Adrenal gland (tissue), 5 donors: ENCODE results near the gene CTDSPL.

Experiments used
- POLR2A ChIP-seq, 2 donors: fragments of 450-650 bp; IDR thresholded peaks; one replicate each; pipeline ENCODE4 v1.6.1; 2017; ENCODE audit warnings: antibody characterized with exemption in 2 of 2, mild to moderate bottlenecking in 2 of 2, moderate library complexity in 1 of 2
- TF ChIP-seq, protein P1 (sequence below), 6 experiments: fragments of 450-650 bp in 4 of 6; fragments of 200-600 bp in 2 of 6; sonication (generic) in 1 of 6; IDR thresholded peaks; 1 replicate in 5 of 6; 2 replicates in 1 of 6; pipeline versions ENCODE4 v1.5.1 to v1.8.0; 2016 to 2021; ENCODE audit warnings: antibody characterized with exemption in 6 of 6, mild to moderate bottlenecking in 2 of 6, moderate library complexity in 1 of 6
- donor health status: DM: no; HTN: no; CAD: no.

DNA sequence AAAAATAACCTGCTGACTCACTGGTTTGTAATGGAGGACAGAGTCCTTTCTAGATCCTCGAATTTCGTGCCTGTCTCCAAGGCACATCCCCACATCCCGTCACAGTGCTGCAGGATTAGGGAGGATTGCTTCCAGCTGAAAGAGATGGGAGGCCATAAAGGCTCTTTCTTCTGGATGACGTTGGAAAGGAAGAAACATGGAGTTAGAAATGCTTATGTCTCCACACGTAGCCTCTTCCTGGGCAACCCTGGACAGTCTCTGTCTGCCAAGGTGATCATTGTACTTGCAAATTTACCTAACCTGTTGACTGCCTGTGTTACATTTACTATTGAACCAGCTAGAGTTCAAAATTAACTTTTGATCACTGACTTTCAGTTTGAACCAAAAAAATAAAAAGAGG is 101.3 kb downstream of the CTDSPL start:
- TF ChIP-seq POLR2A (IDR thresholded peaks at IDR 0.05): no peak
- TF ChIP-seq, protein P1, sequence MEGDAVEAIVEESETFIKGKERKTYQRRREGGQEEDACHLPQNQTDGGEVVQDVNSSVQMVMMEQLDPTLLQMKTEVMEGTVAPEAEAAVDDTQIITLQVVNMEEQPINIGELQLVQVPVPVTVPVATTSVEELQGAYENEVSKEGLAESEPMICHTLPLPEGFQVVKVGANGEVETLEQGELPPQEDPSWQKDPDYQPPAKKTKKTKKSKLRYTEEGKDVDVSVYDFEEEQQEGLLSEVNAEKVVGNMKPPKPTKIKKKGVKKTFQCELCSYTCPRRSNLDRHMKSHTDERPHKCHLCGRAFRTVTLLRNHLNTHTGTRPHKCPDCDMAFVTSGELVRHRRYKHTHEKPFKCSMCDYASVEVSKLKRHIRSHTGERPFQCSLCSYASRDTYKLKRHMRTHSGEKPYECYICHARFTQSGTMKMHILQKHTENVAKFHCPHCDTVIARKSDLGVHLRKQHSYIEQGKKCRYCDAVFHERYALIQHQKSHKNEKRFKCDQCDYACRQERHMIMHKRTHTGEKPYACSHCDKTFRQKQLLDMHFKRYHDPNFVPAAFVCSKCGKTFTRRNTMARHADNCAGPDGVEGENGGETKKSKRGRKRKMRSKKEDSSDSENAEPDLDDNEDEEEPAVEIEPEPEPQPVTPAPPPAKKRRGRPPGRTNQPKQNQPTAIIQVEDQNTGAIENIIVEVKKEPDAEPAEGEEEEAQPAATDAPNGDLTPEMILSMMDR (IDR thresholded peaks at IDR 0.05): no peak
